ENCODE results near the gene PRDM2.

- TF ChIP-seq CTCF (IDR thresholded peaks at IDR 0.05) (no peak), POLR2A (IDR thresholded peaks at IDR 0.05) (no peak)
Measured at GRCh38 chr1:13867603-13868002, 167.6 kb downstream of the PRDM2 start.

All from suprapubic skin (tissue), 3 donors.